ENCODE data around the gene EFCAB12.

EFCAB12 gene

DNA sequence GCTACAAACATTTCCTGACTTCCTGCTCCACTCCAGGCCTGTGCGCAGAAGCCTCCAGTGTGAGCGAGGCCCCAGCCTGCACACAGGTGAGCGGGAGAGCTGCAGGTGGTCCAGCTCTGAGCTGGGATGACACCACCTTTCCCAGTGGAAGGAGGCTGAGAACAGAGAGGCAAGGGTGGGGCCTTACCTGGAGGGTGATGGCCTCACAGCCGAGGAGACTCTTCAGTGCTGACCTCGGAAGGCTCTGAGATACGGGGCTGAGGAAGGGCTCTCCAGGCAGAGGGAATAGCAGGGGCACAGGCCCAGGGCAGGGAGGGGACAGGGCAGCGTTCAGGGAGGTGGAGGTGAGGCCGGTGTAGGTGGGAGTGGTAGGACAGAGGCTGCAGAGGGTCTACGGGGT, 70.8 kb downstream of the EFCAB12 start:
- Histone ChIP-seq H3K27ac (ENCODE audit: low read length) (no peak overlapping the region), H3K4me1 (ENCODE audit: low read length) (no peaks in the 10 kb centered on the region), H3K4me2 (ENCODE audit: low read length) (no peak overlapping the region), H3K9me3 (ENCODE audit: insufficient read depth, low read length) (no peaks in the 10 kb centered on the region), H3K9ac (ENCODE audit: low read length) (no peak overlapping the region), H3K79me2 (ENCODE audit: low read length) (no peaks in the 10 kb centered on the region), H3K27me3 (ENCODE audit: low read depth, low read length) (no peaks in the 10 kb centered on the region), H3K4me3 (ENCODE audit: low read length) (no peak overlapping the region), H4K20me1 (ENCODE audit: insufficient read depth, low read length) (no peaks in the 10 kb centered on the region), H2AFZ (ENCODE audit: low read depth, low read length) (no peak overlapping the region), H3K36me3 (replicated peaks; ENCODE audit: low read depth, low read length) (no peaks in the 10 kb centered on the region)
- TF ChIP-seq, protein P1, sequence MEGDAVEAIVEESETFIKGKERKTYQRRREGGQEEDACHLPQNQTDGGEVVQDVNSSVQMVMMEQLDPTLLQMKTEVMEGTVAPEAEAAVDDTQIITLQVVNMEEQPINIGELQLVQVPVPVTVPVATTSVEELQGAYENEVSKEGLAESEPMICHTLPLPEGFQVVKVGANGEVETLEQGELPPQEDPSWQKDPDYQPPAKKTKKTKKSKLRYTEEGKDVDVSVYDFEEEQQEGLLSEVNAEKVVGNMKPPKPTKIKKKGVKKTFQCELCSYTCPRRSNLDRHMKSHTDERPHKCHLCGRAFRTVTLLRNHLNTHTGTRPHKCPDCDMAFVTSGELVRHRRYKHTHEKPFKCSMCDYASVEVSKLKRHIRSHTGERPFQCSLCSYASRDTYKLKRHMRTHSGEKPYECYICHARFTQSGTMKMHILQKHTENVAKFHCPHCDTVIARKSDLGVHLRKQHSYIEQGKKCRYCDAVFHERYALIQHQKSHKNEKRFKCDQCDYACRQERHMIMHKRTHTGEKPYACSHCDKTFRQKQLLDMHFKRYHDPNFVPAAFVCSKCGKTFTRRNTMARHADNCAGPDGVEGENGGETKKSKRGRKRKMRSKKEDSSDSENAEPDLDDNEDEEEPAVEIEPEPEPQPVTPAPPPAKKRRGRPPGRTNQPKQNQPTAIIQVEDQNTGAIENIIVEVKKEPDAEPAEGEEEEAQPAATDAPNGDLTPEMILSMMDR (IDR thresholded peaks at IDR 0.05; ENCODE audit: low read depth, low read length), result no peak
- no peak for TF ChIP-seq EZH2phosphoT487 (IDR thresholded peaks at IDR 0.05; ENCODE audit: low read depth)

DNA sequence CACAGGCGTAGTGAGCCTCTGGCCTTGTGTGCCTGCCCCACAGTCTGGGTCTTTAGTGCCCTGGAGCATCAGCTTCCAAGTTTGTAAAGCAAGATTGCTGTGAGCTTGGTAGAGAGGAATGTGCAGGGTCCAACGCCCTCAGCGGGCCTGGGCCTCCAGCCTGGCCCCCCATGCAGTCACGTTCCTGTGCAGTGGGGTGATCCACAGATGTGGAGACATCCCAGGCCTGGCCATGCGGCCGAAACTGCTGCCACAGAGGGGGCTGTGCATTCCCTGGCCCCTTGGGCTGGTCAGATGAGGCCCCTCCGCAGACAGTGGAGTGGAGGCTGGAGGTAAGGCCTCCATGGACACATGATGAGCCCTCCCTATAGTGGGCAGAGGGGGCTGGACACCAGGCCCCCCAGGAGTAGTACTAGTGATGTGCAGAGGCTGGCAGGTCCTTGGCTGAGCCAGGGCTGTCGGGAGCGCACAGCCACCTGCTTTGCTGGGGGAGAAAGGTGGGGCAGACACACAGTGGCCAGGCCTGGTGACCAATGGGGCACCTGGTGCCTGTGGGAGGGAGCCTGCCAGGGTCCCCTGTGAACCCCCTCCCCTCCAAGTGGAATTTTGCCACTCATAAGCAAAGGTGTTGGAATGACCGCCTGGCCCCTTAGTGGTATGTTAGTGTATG, 71.5 kb downstream of the EFCAB12 start:
- H3K27me3 ChIP-seq (ENCODE audit: low read depth, low read length), result no peaks in the 10 kb centered on the region
- H3K36me3 ChIP-seq (replicated peaks; ENCODE audit: low read depth, low read length), result no peaks in the 10 kb centered on the region

DNA sequence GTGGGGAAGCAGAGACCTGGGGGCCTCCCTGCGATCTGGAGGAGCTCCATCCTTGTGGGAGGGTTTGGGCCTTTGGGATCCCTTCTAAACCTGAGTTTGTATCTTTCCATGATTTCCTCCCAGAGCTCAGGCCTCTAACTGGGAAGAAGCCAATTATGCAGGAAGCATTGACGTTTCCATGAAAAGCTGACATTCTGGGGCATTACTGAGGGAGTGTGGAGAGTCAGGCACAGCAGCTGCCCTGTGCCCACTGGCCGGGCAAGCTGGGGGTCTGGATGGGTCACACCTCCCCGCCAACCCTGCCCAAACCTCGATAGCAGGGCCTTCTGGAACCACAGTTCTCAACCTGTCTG, 74.9 kb downstream of the EFCAB12 start:
- Histone ChIP-seq H3K4me2 (ENCODE audit: low read length) (no peak overlapping the region), H3K79me2 (ENCODE audit: low read length) (no peaks in the 10 kb centered on the region), H3K36me3 (replicated peaks; ENCODE audit: low read depth, low read length) (no peaks in the 10 kb centered on the region), H4K20me1 (ENCODE audit: insufficient read depth, low read length) (no peaks in the 10 kb centered on the region), H3K4me3 (ENCODE audit: low read length) (no peak overlapping the region), H3K27me3 (ENCODE audit: low read depth, low read length) (no peaks in the 10 kb centered on the region), H2AFZ (ENCODE audit: low read depth, low read length) (no peak overlapping the region), H3K4me1 (ENCODE audit: low read length) (no peaks in the 10 kb centered on the region), H3K9me3 (ENCODE audit: insufficient read depth, low read length) (no peaks in the 10 kb centered on the region), H3K27ac (ENCODE audit: low read length) (no peak overlapping the region), H3K9ac (ENCODE audit: low read length) (no peak overlapping the region)
- TF ChIP-seq EZH2phosphoT487 (IDR thresholded peaks at IDR 0.05; ENCODE audit: low read depth), result no peak

More for the DNA sequence above, 71.5 kb downstream of the EFCAB12 start:
- H4K20me1 ChIP-seq (ENCODE audit: insufficient read depth, low read length), result no peaks in the 10 kb centered on the region
- H3K4me2 ChIP-seq (ENCODE audit: low read length), result no peak overlapping the region
- no peak for TF ChIP-seq EZH2phosphoT487 (IDR thresholded peaks at IDR 0.05; ENCODE audit: low read depth)
- TF ChIP-seq, protein P1 (IDR thresholded peaks at IDR 0.05; ENCODE audit: low read depth, low read length), result no peak
- H3K9me3 ChIP-seq (ENCODE audit: insufficient read depth, low read length), result no peaks in the 10 kb centered on the region
- no peak overlapping the region for H3K27ac ChIP-seq (ENCODE audit: low read length)
- H3K9ac ChIP-seq (ENCODE audit: low read length), result no peak overlapping the region
- H3K79me2 ChIP-seq (ENCODE audit: low read length), result no peaks in the 10 kb centered on the region
- no peaks in the 10 kb centered on the region for H3K4me1 ChIP-seq (ENCODE audit: low read length)
- H3K4me3 ChIP-seq (ENCODE audit: low read length), result no peak overlapping the region
- no peak overlapping the region for H2AFZ ChIP-seq (ENCODE audit: low read depth, low read length)

DNA sequence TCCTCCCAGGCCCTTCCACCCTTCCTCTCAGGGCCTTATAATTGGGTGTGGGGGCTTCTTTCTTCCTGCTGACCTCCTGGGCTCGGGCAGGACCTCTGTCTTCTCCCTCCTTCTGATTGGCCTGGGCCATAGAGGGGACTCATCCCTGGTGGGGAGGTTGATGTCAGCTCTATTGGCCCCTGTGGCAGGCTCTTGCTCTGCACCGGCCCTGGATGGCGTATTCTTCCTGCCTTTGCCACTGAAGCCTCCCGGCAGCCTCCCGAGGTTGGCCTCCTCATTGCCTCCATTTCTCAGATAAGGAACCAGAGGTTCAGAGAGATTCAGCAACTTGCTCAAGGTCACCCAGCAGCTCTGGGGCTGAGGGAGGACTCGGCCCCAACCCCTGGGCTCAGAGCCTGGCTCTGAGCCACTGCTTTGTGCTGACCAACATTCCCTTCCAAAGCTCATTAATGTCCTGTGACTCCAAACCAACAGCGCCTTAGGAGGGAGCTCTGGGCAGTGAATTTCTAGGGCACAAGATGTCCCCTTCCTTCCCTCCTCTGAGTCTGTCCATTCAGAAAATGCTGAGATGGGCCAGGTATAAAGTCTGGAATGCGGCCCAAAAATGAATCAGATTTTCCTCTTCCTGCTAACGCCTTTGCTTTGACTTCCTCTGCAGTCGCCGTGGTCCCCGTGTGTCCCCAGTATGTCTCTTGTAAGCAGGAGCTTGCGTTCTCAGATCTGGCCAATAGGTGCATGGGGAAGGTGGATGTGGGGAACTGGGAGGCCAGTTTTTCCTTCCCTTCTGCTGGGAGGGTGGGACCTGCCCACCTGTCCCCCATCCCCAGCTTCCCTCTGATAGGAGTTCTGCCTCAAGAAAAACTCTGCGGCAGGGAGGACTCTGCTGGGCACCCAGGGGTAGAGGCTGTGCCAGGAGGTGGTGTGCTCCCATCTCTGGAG, 75.5 kb downstream of the EFCAB12 start:
- Histone ChIP-seq H3K4me3 (ENCODE audit: low read length) (no peak overlapping the region), H3K79me2 (ENCODE audit: low read length) (no peaks in the 10 kb centered on the region), H4K20me1 (ENCODE audit: insufficient read depth, low read length) (no peaks in the 10 kb centered on the region), H3K27ac (ENCODE audit: low read length) (no peak overlapping the region), H2AFZ (ENCODE audit: low read depth, low read length) (no peak overlapping the region), H3K4me2 (ENCODE audit: low read length) (no peak overlapping the region), H3K36me3 (replicated peaks; ENCODE audit: low read depth, low read length) (no peaks in the 10 kb centered on the region), H3K4me1 (ENCODE audit: low read length) (no peaks in the 10 kb centered on the region), H3K9ac (ENCODE audit: low read length) (no peak overlapping the region), H3K27me3 (ENCODE audit: low read depth, low read length) (no peaks in the 10 kb centered on the region), H3K9me3 (ENCODE audit: insufficient read depth, low read length) (no peaks in the 10 kb centered on the region)
- TF ChIP-seq, protein P1 (IDR thresholded peaks at IDR 0.05; ENCODE audit: low read depth, low read length), result no peak
- TF ChIP-seq EZH2phosphoT487 (IDR thresholded peaks at IDR 0.05; ENCODE audit: low read depth), result no peak
